BJ (cell line): Measurements from ENCODE around the gene ZBTB48. TPM values are rescaled to one million over a fixed set of nuclear protein-coding genes. Genes with fewer than 3 reads are reported as not detected.

Source experiments
- CTCF ChIA-PET: fragments of 350-600 bp; formaldehyde crosslinking; extraction: SDS; loops from one replicate; lab custom pipeline; 2021; ENCODE audit warnings: antibody characterized with exemption, inconsistent platforms; lab: Yijun Ruan, JAX
- POLR2A ChIA-PET: fragments of 300-600 bp; sonication (Branson Sonifier 250); formaldehyde crosslinking; extraction: SDS; loops from one replicate; lab custom pipeline; 2021; ENCODE audit warnings: antibody characterized with exemption; lab: Charles Lee
- DNase-seq: peaks from one replicate; pipeline ENCODE4 v3.0.0-alpha.2; 2011; ENCODE audit warnings: low read depth
- H3K27me3 ChIP-seq: 2 replicates; pipeline ENCODE4 v1.6.0; 2011; ENCODE audit warnings: low read length; ENCODE audit not compliant: control insufficient read depth, insufficient read depth
- H3K36me3 ChIP-seq: 2 replicates; pipeline ENCODE4 v1.5.1; 2011; ENCODE audit warnings: low read length; ENCODE audit not compliant: control insufficient read depth, insufficient read depth
- H3K4me3 ChIP-seq: 2 replicates; pipeline ENCODE4 v1.5.1; 2011; ENCODE audit warnings: low read depth, mild to moderate bottlenecking, control low read depth, low read length
- CTCF ChIP-seq: IDR thresholded peaks from 2 replicates; pipeline ENCODE4 v1.5.1; 2011; ENCODE audit warnings: low read depth, mild to moderate bottlenecking, control low read depth, inconsistent platforms, low read length, moderate library complexity; ENCODE audit not compliant: insufficient read depth
- polyA minus RNA-seq: library from RNA; depleted of rRNA, polyadenylated mRNA; stranded (reverse); fragments of >200 nt; gene quantifications from 2 replicates; pipeline ENCODE4 v1.2.3, GENCODE V29; 2011; rRNA and poly(A)+ RNA removed
- polyA plus RNA-seq: library from polyadenylated mRNA; depleted of rRNA; stranded (reverse); fragments of >200 nt; gene quantifications from 2 replicates; pipeline ENCODE4 v1.2.3, GENCODE V29; 2011; rRNA removed

Gene ZBTB48
- polyA plus RNA-seq (7.8 and 14.0 TPM in 2 replicates), polyA minus RNA-seq (16.3 and 26.4 TPM in 2 replicates)

DNA sequence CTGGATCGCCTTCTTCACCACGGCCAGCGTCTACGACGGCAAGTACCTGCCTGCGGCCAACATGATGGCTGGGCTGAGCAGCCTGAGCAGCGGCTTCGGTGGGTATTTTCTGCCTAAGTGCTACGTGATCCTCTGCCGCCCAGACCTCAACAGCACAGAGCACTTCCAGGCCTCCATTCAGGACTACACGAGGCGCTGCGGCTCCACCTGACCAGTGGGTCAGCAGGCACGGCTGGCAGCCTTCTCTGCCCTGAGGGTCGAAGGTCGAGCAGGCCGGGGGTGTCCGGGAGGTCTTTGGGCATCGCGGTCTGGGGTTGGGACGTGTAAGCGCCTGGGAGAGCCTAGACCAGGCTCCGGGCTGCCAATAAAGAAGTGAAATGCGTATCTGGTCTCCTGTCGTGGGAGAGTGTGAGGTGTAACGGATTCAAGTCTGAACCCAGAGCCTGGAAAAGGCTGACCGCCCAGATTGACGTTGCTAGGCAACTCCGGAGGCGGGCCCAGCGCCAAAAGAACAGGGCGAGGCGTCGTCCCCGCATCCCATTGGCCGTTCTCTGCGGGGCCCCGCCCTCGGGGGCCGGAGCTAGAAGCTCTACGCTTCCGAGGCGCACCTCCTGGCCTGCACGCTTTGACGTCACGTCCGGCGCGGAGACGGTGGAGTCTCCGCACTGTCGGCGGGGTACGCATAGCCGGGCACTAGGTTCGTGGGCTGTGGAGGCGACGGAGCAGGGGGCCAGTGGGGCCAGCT, at the start of gene ZBTB48:
Gene ZBTB48, plus strand, starts transcription at position 621 of the 745 bp plus-strand sequence. CDS start 616 bp downstream, outside the sequence.
- TF ChIP-seq CTCF = no peak
- peak; percentile 76 for DNase-seq
- POLR2A ChIA-PET = interaction anchor here (0.7 kb wide), 1 partner anchor 9 kb away, joined by 7 read pairs; no protein-coding TSS in a partner anchor
- H3K4me3 ChIP-seq = peak within 1 kb of the TSS; percentile 97
- no peaks in the 10 kb centered on the region for H3K27me3 ChIP-seq
- CTCF ChIA-PET = interaction anchor here (0.6 to 2.3 kb wide), 5 partner anchors 10 to 89 kb away, joined by 3 to 10 read pairs (median 3); partner anchors contain the start of genes NOL9 and TAS1R1
- no peaks in the 10 kb centered on the region for H3K36me3 ChIP-seq

DNA sequence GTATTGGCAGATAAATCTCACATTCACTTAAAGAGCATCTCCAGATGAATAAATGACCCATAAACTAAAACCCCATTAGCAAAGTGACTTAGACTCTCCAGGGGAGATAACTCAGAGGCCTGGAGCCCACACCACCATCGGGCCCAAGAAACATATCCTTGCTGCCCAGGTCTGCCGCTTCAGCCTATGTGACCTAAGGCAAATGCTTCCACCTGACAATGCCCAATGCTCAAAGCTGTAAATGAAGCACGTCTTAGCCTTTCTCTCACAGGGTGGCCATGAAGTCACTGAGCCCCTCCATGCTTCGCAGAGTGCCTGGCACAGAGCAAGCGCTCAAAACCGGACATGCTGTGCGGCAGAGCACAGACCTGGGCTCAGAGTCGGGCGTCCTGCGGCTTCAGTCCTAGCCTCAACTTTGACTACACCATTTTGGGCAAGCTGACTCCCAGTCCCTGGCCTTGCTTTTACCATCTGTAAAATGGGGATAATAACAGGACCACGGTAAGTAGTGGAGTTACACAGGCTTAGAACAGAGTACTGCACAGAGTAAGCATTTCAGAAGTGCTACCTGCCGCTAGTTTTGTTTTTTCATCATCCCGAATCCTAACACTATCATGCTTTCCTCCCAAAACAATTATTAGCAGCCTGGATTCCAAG, 49.2 kb upstream of the ZBTB48 start:
- DNase-seq = no peak
- CTCF ChIA-PET = interaction anchor here (3.9 kb wide), 1 partner anchor 41 kb away, joined by 24 read pairs; the partner anchor contains the start of gene PLEKHG5
- POLR2A ChIA-PET = no interaction called here
- no peak for TF ChIP-seq CTCF
- H3K27me3 ChIP-seq = no peaks in the 10 kb centered on the region
- no peak overlapping the region for H3K4me3 ChIP-seq
- peaks cover 24% of the 10 kb centered on the region for H3K36me3 ChIP-seq

DNA sequence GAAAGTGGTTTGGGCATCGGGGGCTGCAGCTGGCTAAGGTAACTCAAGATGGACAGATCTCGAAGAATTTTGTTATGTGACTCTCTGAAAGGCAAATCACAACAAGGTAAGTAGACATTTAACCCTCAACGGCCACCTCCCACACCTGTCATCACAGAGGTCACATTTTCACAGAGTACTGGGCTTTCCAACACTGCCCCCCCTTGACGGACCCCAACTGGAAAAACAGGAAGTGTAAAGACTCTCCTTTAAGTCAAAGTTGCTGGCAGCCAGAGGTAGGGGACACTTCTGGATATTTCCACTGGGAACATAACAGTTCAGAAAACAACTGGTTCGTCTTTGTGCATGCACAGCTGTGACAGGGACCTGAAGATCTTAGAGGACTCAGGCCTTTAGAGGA, 47.8 kb upstream of the ZBTB48 start:
- H3K4me3 ChIP-seq = no peak overlapping the region
- H3K27me3 ChIP-seq = no peaks in the 10 kb centered on the region
- TF ChIP-seq CTCF = no peak
- no peak for DNase-seq
- POLR2A ChIA-PET = no interaction called here
- peaks cover 21% of the 10 kb centered on the region for H3K36me3 ChIP-seq
- CTCF ChIA-PET = no interaction called here

DNA sequence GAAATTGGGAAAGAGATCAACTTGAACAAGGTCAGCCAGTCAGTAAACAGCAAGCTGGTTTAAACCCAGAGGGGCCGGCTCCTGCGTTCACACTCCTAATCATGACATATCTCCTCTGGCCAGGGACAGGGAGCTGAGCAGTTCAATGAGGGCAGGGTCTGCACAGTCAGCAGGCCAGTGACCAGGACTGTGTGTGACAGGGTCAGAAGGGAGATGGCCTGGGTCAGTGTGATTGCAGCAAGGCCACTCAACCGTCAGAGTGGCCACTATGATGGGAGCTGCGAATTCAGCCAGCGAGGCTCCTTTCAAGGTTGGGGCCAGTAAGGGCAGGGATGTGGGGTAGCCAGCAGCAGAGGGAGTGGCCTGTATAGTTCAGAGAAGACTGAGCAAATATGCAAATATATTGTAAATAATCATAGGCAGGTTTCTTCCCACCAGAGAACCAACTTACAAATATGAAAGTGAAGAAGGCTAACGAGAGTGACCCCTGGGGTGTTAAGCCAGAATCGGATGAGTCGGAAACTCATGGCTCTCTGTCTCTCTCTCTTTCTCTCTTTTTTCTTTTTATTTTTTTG, 45.5 kb upstream of the ZBTB48 start:
- CTCF ChIA-PET = interaction anchor here (0.9 to 1.3 kb wide), 2 partner anchors 107 to 112 kb away, joined by 3 read pairs; no protein-coding TSS in a partner anchor
- no peak for DNase-seq
- no peaks in the 10 kb centered on the region for H3K27me3 ChIP-seq
- H3K4me3 ChIP-seq = no peak overlapping the region
- no peak for TF ChIP-seq CTCF
- POLR2A ChIA-PET = no interaction called here
- H3K36me3 ChIP-seq = peaks cover 13% of the 10 kb centered on the region

DNA sequence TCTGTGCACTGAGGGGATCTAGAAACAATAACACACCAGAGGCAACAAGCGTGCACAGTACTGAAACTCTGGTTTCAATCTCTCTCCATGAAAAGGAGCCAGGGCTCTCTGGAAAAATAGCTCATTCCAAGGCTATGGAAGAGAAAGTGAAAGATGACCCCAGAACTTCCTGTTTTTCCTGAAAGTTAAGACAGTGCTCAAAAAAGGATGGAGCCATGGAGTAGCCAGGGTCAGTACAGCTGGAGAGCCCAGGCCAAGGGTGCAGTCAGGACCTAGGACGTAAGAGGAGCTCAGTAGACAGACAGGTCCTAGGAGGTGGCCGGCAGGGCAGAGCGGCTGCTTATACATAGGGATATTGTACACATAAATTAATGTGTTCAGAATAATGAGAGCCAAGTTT, 44.6 kb upstream of the ZBTB48 start:
- Histone ChIP-seq H3K27me3 (no peaks in the 10 kb centered on the region), H3K36me3 (peaks cover 13% of the 10 kb centered on the region), H3K4me3 (no peak overlapping the region)
- no peak for DNase-seq
- POLR2A ChIA-PET = no interaction called here
- CTCF ChIA-PET = interaction anchor here (0.9 to 1.3 kb wide), 4 partner anchors 11 to 111 kb away, joined by 3 to 4 read pairs (median 3); no protein-coding TSS in a partner anchor
- TF ChIP-seq CTCF = no peak
